ENCODE measurements around the gene EXOC3L2.
"Not testable (repeated sequence)": the region's sequence is repeated elsewhere in the genome, so short reads cannot be mapped to it uniquely, and the experiment has no call there.

DNA sequence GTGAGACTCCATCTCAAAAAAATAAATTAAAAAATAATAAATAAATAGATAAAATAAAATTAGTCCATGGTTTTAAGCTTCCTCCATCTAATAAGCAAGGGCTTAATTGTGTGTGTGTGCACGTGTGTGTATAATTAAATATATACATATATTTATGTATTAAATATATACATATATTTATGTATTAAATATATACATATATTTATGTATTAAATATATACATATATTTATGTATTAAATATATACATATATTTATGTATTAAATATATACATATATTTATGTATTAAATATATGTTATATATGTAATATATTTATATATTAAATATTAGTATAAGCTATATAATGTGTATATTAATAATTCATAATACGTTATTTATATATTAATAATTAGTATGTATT is 16.2 kb downstream of the EXOC3L2 start:
- TF ChIP-seq, protein P1, sequence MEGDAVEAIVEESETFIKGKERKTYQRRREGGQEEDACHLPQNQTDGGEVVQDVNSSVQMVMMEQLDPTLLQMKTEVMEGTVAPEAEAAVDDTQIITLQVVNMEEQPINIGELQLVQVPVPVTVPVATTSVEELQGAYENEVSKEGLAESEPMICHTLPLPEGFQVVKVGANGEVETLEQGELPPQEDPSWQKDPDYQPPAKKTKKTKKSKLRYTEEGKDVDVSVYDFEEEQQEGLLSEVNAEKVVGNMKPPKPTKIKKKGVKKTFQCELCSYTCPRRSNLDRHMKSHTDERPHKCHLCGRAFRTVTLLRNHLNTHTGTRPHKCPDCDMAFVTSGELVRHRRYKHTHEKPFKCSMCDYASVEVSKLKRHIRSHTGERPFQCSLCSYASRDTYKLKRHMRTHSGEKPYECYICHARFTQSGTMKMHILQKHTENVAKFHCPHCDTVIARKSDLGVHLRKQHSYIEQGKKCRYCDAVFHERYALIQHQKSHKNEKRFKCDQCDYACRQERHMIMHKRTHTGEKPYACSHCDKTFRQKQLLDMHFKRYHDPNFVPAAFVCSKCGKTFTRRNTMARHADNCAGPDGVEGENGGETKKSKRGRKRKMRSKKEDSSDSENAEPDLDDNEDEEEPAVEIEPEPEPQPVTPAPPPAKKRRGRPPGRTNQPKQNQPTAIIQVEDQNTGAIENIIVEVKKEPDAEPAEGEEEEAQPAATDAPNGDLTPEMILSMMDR (IDR thresholded peaks at IDR 0.05; ENCODE audit: insufficient read depth, low read length, poor library complexity, severe bottlenecking) = not testable (repeated sequence)
- TF ChIP-seq EZH2phosphoT487 (conservative IDR thresholded peaks at IDR 0.05; ENCODE audit: low read length) = not testable (repeated sequence)

All from SU-DHL-6 (cell line).